GM19467 (cell line): ENCODE results near the gene NEK1.
"Not testable (repeated sequence)": the region's sequence is repeated elsewhere in the genome, so short reads cannot be mapped to it uniquely, and the experiment has no call there.

ENCODE experiments used
- ATAC-seq: cut with Tn5 transposase; IDR thresholded peaks from one replicate; pipeline ENCODE4 v1.9.1; 2021; ENCODE audit warnings: mild to moderate bottlenecking, moderate library complexity; ENCODE audit not compliant: unreplicated experiment

The NEK1 gene

GRCh38 chr4:169628579-169628978 is 16.2 kb upstream of the NEK1 start:
- ATAC-seq = no peak

GRCh38 chr4:169627307-169627706 is 14.9 kb upstream of the NEK1 start:
- ATAC-seq = no peak

GRCh38 chr4:169626331-169627282 is 14.2 kb upstream of the NEK1 start:
- ATAC-seq = no peak

GRCh38 chr4:169625886-169626285 is 13.5 kb upstream of the NEK1 start:
- no peak for ATAC-seq

GRCh38 chr4:169624012-169624411 is 11.6 kb upstream of the NEK1 start:
- not testable (repeated sequence) for ATAC-seq

- no peak for ATAC-seq
Observed at GRCh38 chr4:169622566-169622965, 10.2 kb upstream of the NEK1 start.

- no peak for ATAC-seq
Observed at GRCh38 chr4:169621731-169622492, 9.5 kb upstream of the NEK1 start.

- ATAC-seq = no peak
Observed at GRCh38 chr4:169620880-169621248, 8.5 kb upstream of the NEK1 start.

- ATAC-seq = peak; percentile 95
Observed at GRCh38 chr4:169619958-169620879, 7.8 kb upstream of the NEK1 start, which contains the start of gene CLCN3. Gene CLCN3 (plus strand): TSS chr4:169620578. CDS start chr4:169635929, 15,351 bp downstream.

GRCh38 chr4:169619518-169619957 is 7.2 kb upstream of the NEK1 start:
- peak; percentile 34 for ATAC-seq

GRCh38 chr4:169618986-169619385 is 6.6 kb upstream of the NEK1 start:
- no peak for ATAC-seq

- no peak for ATAC-seq
Observed at GRCh38 chr4:169618286-169618685, 5.9 kb upstream of the NEK1 start.

- no peak for ATAC-seq
Observed at GRCh38 chr4:169617306-169617705, 4.9 kb upstream of the NEK1 start.

GRCh38 chr4:169616846-169617245 is 4.5 kb upstream of the NEK1 start:
- ATAC-seq = no peak

- no peak for ATAC-seq
Observed at GRCh38 chr4:169615467-169616106, 3.2 kb upstream of the NEK1 start.

GRCh38 chr4:169612871-169613859 is 782 bp upstream of the NEK1 start:
- ATAC-seq = peak; percentile 36

GRCh38 chr4:169611157-169611556 is 1.2 kb downstream of the NEK1 start:
- no peak for ATAC-seq

- ATAC-seq = no peak
Observed at GRCh38 chr4:169604903-169605331, 7.5 kb downstream of the NEK1 start.
